Stimulated activated CD8-positive, alpha-beta memory T cell treated with anti-CD3 and anti-CD28 coated beads, Interleukin-7, amount 100 ng/mL, for 4 hours (primary cell): ENCODE data around the gene PODXL.
"Not testable (repeated sequence)": the region's sequence is repeated elsewhere in the genome, so short reads cannot be mapped to it uniquely, and the experiment has no call there.

Experiments
- DNase-seq, 2 donors: peaks; one replicate each; pipeline ENCODE4 v3.0.0-alpha.2; 2020; ENCODE audit warnings: low read depth in 2 of 2

PODXL gene

DNA sequence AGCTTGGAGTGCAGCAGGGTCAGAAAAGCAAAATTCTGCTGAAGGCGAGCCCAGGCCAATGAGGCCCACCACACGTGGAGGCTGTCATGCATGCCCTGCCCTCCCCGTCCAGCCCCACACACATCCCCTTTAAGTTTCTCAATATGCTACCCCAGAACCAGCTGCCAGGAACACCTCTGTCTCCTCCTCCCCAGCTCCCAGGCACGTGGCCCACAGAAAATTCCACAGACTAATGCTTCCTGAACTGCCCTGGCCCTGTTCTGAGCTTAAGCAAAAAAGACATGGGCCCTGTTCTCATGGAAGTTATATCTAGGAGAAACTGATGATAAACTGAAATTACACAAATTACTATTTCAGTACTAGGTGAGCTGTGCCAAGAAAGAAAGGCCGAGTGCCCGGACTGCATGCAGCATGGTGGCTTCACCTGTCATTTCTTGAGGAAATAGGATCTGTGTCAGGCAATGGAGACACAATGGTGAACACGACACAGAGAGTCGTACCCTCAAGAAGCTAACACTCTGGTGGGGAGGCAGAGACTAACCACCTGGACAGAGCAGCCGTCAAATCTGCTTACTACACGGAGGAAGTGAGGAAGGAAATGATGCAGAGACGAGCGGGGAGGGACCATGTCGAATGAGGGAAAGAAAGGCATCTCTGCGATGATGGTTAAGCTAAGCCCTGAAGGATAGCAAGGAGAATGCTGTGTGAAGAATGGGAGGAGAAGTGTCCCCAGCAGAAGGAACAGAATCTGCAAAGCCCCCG is 44.5 kb downstream of the PODXL start:
- no peak for DNase-seq

- no peak for DNase-seq
Measured at GRCh38 chr7:131511071-131511470, 45.4 kb downstream of the PODXL start.

- DNase-seq = no peak
Measured at GRCh38 chr7:131509781-131510180, 46.6 kb downstream of the PODXL start.

DNA sequence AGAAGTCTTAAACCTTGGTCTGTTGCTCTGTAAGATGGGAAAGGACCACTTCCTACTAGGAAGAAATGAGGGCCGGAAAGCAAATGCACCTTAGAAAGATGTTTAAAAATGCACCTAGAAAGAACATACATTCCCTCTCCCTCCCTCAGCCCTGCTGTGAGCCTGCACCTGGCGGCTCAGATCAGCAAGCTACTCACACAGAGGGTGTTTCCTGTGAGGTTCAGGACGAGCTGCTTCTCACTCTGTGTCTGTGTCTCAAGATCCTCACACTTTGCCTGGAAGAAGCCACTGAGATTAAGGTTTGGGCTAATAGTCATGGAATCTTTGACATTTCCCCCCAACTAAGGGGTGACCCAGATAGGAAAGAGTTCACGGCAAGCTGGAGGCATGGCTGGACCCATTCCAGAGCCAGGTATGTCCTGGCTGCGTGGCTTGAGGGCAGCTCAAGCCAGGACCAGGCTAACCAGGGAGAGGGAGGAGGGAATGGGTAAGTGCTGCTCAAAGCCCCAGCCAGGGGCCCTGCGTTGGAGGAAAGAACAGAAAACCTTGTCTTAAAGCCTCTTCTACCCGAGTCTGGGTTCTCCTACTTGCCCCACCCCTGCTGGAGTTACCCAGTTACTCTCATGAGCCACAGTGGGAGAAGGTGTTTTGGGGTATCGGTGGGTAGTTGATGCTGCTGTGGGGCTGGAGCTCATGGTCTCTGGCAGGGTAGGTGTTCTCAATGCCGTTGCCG is 47.5 kb downstream of the PODXL start:
- DNase-seq = no peak

DNA sequence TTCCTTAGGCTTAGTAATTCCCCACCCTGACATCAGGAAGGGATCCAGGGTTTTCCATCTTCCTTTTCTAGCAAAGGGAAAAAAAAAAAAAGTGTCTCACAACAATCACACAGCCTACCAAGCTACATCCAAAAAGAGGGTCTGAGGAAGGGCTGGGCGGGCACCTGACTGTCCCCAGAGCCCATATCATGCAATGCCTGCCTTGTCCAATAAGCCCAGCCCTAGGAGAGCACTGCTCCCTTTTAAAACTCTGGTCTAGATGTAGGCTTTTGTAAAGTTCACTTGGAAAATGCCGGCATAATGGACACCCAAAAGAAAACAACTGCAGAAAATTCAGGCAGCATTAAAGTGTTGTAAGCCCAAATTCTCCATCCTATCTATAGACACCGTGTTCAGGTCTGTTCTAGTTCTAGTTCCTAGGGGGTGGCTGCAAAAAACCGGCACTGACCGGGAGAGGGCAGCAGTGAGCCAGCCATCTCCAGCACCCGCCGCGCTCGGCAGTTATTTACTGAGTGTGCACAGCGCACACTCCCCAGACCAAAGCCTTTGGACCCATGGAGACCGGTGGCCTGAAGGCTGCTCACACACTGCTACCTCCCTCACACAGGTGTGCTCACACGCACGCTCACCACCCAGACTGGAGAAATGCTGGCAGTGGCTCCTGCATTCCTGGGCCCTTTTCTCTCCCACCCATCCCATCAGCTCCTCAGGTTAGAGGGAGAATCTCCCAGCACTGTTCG is 48.7 kb downstream of the PODXL start:
- DNase-seq = peak; percentile 55 to 60

DNA sequence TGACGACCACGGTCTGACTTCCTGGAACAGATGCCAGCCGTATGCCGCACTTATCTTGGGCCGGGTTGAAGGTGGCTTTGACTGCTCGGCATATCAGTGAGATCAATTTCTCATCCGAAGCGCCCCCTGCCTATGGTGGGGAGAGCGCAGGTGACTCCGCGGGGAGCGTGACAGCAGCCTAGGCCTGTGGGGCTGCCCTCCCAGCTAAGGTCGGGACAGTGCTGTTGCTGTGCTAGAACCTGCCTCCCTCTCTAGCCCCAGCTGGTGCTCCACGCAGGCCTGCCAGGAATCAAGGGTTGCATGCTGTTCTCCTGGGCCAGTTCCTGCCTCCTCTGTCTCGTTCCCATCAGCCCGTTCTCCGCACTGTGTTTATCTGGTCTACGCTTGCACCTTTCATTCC is 49.8 kb downstream of the PODXL start:
- no peak for DNase-seq

- DNase-seq = no peak
Measured at GRCh38 chr7:131505636-131506557, 50.5 kb downstream of the PODXL start.

DNA sequence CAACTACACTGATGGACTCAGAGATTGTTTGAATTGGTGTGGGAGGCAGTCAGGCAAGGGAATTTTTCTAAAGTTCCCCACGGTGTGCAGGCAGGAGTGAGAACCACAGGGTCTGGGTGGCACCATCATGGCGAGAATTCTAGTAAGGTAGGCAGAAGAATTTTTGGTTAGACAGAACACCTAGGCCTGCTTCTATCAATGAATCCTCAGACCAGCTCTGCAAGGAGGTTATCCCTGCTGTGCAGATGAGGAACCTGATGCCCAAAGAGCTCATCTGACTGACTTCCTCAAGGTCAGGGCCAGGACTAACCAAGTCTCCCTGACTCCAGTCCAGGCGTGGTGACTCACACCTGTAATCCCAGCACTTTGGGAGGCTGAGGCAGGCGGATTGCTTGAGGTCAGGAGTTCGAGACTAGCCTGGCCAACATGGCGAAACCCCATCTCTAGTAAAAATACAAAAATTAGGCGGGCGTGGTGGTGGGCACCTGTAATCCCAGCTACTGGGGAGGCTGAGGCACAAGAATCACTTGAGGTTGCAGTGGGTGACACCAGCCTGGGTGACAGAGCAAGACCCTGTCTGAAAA is 51.3 kb downstream of the PODXL start:
- DNase-seq = not testable (repeated sequence)

- DNase-seq = no peak
Measured at GRCh38 chr7:131504157-131504899, 52.1 kb downstream of the PODXL start.

GRCh38 chr7:131503639-131504038 is 52.8 kb downstream of the PODXL start:
- no peak for DNase-seq

DNA sequence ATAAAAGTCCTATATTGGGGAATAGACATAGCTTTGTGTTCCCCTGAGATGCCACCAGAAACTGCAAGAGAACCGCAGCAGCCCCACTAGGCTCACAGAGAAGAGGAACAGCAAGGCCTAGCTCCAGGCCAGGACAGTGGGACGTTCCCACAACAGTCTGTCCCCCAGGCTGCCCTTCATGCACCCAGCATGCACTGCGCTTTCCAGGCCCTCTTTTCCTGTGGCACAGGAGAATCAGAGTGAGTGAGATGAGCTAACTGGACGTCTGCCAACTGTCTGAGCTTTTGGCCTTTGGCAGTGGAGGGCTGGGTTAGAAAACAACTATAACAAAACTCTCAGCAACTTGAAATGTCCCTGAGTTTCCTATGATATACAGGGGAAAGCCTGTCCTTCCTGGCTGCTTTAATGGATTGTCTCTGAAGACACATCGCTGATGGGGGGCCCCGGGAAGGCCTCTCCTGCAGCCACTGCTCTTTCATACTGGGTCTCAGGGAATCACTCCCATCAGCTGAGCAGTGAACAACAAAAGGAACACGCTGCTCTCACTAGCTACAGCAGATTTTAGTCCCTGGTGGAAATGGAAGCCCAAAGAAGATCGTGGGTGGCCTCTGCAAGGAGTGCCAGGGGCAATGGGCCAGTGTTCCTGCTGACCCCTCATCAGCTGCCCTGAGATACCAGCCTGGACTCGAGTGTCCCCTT is 53.5 kb downstream of the PODXL start:
- DNase-seq = no peak

- DNase-seq = no peak
Measured at GRCh38 chr7:131501930-131502685, 54.3 kb downstream of the PODXL start.

- peak; percentile 26 to 33 for DNase-seq
Measured at GRCh38 chr7:131501422-131501821, 55.0 kb downstream of the PODXL start.

DNA sequence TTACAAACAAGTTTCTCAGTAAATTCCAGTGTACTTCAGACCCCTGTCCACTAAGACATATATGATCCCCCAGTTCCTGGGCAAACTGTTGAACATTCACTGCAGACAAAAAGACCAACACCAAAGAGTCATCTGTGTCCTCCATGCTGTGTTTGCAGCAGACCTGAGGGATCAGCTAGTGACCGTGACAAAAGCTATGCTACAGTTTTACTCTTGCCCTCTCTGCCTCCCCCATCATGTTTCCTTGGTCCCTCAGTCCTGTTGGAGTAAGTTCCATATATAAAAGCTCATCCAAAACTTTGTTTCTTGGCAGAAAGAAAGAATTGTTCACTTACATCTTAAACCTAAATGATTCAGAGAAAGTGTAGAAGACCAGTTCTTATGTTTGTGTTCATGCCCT is 56.1 kb downstream of the PODXL start:
- no peak for DNase-seq

DNA sequence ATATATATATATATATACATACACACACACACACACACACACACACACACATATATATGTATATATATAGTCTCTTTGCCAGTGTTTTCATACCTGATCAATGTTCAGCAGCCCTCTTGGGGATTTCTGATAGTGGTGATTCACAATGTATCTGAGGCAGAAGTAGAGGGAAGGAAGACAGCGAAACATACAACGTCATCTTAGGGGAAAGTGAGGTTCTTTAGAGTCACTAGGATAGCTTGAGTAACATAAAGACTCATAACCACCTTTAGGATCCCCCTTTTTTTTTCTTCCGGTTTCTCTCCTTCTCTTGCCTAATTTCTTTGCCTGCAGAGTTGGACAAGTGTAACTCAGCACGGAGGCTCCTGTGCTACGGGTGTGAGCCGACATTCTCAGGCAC is 56.6 kb downstream of the PODXL start:
- DNase-seq = no peak

- DNase-seq = no peak
Measured at GRCh38 chr7:131498237-131498885, 58.1 kb downstream of the PODXL start.

- DNase-seq = no peak
Measured at GRCh38 chr7:131497454-131497853, 59.0 kb downstream of the PODXL start.

GRCh38 chr7:131495669-131496498 is 60.5 kb downstream of the PODXL start:
- DNase-seq = no peak
